ENCODE measurements around the gene MAP2K5. TPM values are rescaled to one million over a fixed set of nuclear protein-coding genes. Genes with fewer than 3 reads are reported as not detected.

MAP2K5 gene
- total and polyA plus RNA-seq, 10 of the 15 experiments (the other 5 are each of a cell fraction or from before 2014, with no cell fraction given), result 1.3 to 19.4 (median 9.6) TPM

DNA sequence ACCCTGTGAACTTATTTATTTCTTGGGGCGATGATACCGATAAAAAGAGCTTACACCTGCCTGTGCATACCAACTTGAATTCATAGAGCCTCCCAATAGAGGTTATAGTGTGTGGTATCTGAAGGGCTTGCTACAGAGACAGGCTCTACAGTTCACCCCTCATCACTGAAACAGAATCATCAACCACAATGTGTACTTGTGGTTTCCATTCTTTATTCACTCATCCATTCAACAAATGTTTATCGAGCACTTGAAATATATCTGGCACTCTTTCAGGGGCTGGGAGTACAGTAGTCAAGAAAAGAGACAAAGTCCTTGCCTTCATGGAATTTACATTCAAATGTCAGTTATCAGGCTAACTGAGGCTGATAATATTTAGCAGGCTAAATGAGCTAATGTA is 148.4 kb downstream of the MAP2K5 start:
- H2AFZ ChIP-seq (ENCODE audit: control insufficient read depth, low read depth, low read length), result no peak overlapping the region
- RAD21 ChIA-PET (ENCODE audit: unreplicated experiment), result no interaction called here
- no TSS peak for BruUV-seq (replicated peaks)

More for the DNA sequence above, 148.4 kb downstream of the MAP2K5 start:
- ChIA-PET CTCF (no interaction called here), POLR2A (no interaction called here), SMC1A (ENCODE audit: uncharacterized antibody, unreplicated experiment) (no interaction called here)
- ATAC-seq, result no peak
- no peak for TF ChIP-seq NFIC (IDR thresholded peaks at IDR 0.05; ENCODE audit: low read depth, low read length)
- TF ChIP-seq, protein P1, sequence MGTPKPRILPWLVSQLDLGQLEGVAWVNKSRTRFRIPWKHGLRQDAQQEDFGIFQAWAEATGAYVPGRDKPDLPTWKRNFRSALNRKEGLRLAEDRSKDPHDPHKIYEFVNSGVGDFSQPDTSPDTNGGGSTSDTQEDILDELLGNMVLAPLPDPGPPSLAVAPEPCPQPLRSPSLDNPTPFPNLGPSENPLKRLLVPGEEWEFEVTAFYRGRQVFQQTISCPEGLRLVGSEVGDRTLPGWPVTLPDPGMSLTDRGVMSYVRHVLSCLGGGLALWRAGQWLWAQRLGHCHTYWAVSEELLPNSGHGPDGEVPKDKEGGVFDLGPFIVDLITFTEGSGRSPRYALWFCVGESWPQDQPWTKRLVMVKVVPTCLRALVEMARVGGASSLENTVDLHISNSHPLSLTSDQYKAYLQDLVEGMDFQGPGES (IDR thresholded peaks at IDR 0.05), result no peak
- TF ChIP-seq SPI1 (IDR thresholded peaks at IDR 0.05; ENCODE audit: borderline replicate concordance, insufficient read depth, low read depth, low read length), result no peak
- no peak for TF ChIP-seq MEF2A (IDR thresholded peaks at IDR 0.05; ENCODE audit: insufficient read depth, low read depth, low read length)
- no peak for TF ChIP-seq SUPT20H (IDR thresholded peaks at IDR 0.05; ENCODE audit: borderline replicate concordance, control insufficient read depth, low read depth, low read length)
- no peak for TF ChIP-seq LARP7 (IDR thresholded peaks at IDR 0.05)
- TF ChIP-seq ESRRA (IDR thresholded peaks at IDR 0.05; ENCODE audit: low read length), result no peak
- TF ChIP-seq SRF (IDR thresholded peaks at IDR 0.05; ENCODE audit: low read depth in 2 of 2, low read length in 2 of 2), result no peak
- TF ChIP-seq, protein P2, sequence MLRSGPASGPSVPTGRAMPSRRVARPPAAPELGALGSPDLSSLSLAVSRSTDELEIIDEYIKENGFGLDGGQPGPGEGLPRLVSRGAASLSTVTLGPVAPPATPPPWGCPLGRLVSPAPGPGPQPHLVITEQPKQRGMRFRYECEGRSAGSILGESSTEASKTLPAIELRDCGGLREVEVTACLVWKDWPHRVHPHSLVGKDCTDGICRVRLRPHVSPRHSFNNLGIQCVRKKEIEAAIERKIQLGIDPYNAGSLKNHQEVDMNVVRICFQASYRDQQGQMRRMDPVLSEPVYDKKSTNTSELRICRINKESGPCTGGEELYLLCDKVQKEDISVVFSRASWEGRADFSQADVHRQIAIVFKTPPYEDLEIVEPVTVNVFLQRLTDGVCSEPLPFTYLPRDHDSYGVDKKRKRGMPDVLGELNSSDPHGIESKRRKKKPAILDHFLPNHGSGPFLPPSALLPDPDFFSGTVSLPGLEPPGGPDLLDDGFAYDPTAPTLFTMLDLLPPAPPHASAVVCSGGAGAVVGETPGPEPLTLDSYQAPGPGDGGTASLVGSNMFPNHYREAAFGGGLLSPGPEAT (IDR thresholded peaks at IDR 0.05; ENCODE audit: low read depth), result no peak
- no peak for TF ChIP-seq PAX8 (IDR thresholded peaks at IDR 0.05)
- TF ChIP-seq, protein P3, sequence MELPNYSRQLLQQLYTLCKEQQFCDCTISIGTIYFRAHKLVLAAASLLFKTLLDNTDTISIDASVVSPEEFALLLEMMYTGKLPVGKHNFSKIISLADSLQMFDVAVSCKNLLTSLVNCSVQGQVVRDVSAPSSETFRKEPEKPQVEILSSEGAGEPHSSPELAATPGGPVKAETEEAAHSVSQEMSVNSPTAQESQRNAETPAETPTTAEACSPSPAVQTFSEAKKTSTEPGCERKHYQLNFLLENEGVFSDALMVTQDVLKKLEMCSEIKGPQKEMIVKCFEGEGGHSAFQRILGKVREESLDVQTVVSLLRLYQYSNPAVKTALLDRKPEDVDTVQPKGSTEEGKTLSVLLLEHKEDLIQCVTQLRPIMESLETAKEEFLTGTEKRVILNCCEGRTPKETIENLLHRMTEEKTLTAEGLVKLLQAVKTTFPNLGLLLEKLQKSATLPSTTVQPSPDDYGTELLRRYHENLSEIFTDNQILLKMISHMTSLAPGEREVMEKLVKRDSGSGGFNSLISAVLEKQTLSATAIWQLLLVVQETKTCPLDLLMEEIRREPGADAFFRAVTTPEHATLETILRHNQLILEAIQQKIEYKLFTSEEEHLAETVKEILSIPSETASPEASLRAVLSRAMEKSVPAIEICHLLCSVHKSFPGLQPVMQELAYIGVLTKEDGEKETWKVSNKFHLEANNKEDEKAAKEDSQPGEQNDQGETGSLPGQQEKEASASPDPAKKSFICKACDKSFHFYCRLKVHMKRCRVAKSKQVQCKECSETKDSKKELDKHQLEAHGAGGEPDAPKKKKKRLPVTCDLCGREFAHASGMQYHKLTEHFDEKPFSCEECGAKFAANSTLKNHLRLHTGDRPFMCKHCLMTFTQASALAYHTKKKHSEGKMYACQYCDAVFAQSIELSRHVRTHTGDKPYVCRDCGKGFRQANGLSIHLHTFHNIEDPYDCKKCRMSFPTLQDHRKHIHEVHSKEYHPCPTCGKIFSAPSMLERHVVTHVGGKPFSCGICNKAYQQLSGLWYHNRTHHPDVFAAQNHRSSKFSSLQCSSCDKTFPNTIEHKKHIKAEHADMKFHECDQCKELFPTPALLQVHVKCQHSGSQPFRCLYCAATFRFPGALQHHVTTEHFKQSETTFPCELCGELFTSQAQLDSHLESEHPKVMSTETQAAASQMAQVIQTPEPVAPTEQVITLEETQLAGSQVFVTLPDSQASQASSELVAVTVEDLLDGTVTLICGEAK (IDR thresholded peaks at IDR 0.05; ENCODE audit: borderline replicate concordance), result no peak
- no peak for DNase-seq (ENCODE audit: low read depth, low spot score)
- WGBS (ENCODE audit: insufficient coverage, insufficient replicate concordance, low lambda C conversion rate, missing lambda C conversion rate), result 83% methylated on average over 3 of the region's 3 CpGs
- no peaks in the 10 kb centered on the region for H3K9me3 ChIP-seq (replicated peaks; ENCODE audit: control insufficient read depth, insufficient read depth, low read length)
- no peaks in the 10 kb centered on the region for H4K20me1 ChIP-seq (ENCODE audit: control insufficient read depth, insufficient read depth)
- FAIRE-seq, result no peak
- H3K4me3 ChIP-seq, result no peak overlapping the region
- H3K27ac ChIP-seq (ENCODE audit: control insufficient read depth, insufficient read depth), result no peak overlapping the region
- intact Hi-C loops (cut with micrococcal nuclease; ENCODE audit: unreplicated experiment) (no loop called here), in situ Hi-C loops (cut with MboI) (no loop called here)
- H3K9ac ChIP-seq (ENCODE audit: control insufficient read depth, insufficient read depth, low read length), result no peak overlapping the region
- no peak overlapping the region for H3K4me2 ChIP-seq (ENCODE audit: control insufficient read depth, insufficient read depth)
- H3K4me1 ChIP-seq (ENCODE audit: control insufficient read depth, insufficient read depth, low read length), result no peaks in the 10 kb centered on the region
- no peaks in the 10 kb centered on the region for H3K27me3 ChIP-seq (replicated peaks in 1 of 2; ENCODE audit: control insufficient read depth in 2 of 2, insufficient read depth in 2 of 2, low read length in 1 of 2)
- H3K36me3 ChIP-seq (ENCODE audit: control insufficient read depth in 2 of 2, insufficient read depth in 2 of 2, low read length in 1 of 2), result no peaks in the 10 kb centered on the region
- H3K79me2 ChIP-seq (ENCODE audit: control insufficient read depth, insufficient read depth, low read length), result no peaks in the 10 kb centered on the region

All from GM12878 (cell line).